ENCODE measurements around the gene FBLN2. TPM values are rescaled to one million over a fixed set of nuclear protein-coding genes. Genes with fewer than 3 reads are reported as not detected.
A peak's percentile ranks its signal among the peaks of the same experiment; 100 is the strongest.

FBLN2 gene
- total and polyA plus RNA-seq, 7 donors: 12.8 to 59.4 (median 24.9) TPM

- Histone ChIP-seq H3K27me3 (ENCODE audit: insufficient read depth in 3 of 3, low read length in 2 of 3) (peaks cover 0 to 21% (median 0%) of the 10 kb centered on the region in 3 donors), H3K4me3 (no peak overlapping the region), H3K9me3 (no peaks in the 10 kb centered on the region), H3K27ac (no peak overlapping the region), H3K4me1 (no peaks in the 10 kb centered on the region), H3K36me3 (ENCODE audit: insufficient read depth in 1 of 2, low read depth in 1 of 2) (no peaks in the 10 kb centered on the region)
- WGBS, 3 donors: 67 to 79% (median 69%) methylated on average over 22 to 26 of the region's 26 CpGs
- no peak for TF ChIP-seq CTCF (IDR thresholded peaks at IDR 0.05)
- DNase-seq (peak in 1 of 2 donors; percentile 26), ATAC-seq (peak in 1 of 4 donors; percentile 6)
- intact Hi-C loops (cut with DNase I): loop anchor here in 1 of 2 donors (5.0 kb wide), 1 partner anchor 77 kb away; no protein-coding TSS in a partner anchor
Observed at GRCh38 chr3:13569641-13570390, 20.9 kb downstream of the FBLN2 start.

GRCh38 chr3:13570391-13571194 lies 21.7 kb downstream of the FBLN2 start:
- intact Hi-C loops (cut with DNase I): loop anchor here in 1 of 2 donors (5.0 kb wide), 1 partner anchor 77 kb away; no protein-coding TSS in a partner anchor
- ATAC-seq: peak; percentile 37 to 67 (median 56)
- H3K27me3 ChIP-seq (ENCODE audit: insufficient read depth in 3 of 3, low read length in 2 of 3): peaks cover 0 to 21% (median 0%) of the 10 kb centered on the region in 3 donors
- WGBS, 3 donors: 48 to 58% (median 50%) methylated on average over 42 to 46 of the region's 46 CpGs
- peak; percentile 29 for TF ChIP-seq CTCF (IDR thresholded peaks at IDR 0.05)
- H3K4me3 ChIP-seq: no peak overlapping the region
- H3K36me3 ChIP-seq (ENCODE audit: insufficient read depth in 1 of 2, low read depth in 1 of 2): no peaks in the 10 kb centered on the region
- no peaks in the 10 kb centered on the region for H3K4me1 ChIP-seq
- peak in 1 of 2 donors; percentile 5 for DNase-seq
- H3K9me3 ChIP-seq: no peaks in the 10 kb centered on the region
- H3K27ac ChIP-seq: no peak overlapping the region

GRCh38 chr3:13571264-13571663 lies 22.3 kb downstream of the FBLN2 start:
- no peak overlapping the region for H3K27ac ChIP-seq
- DNase-seq (peak in 1 of 2 donors; percentile 25), ATAC-seq (no peak)
- H3K9me3 ChIP-seq: no peaks in the 10 kb centered on the region
- WGBS, 3 donors: 61 to 72% (median 67%) methylated on average over 11 of the region's 11 CpGs
- no peaks in the 10 kb centered on the region for H3K4me1 ChIP-seq
- no peak overlapping the region for H3K4me3 ChIP-seq
- H3K27me3 ChIP-seq (ENCODE audit: insufficient read depth in 3 of 3, low read length in 2 of 3): peaks cover 0 to 21% (median 0%) of the 10 kb centered on the region in 3 donors
- intact Hi-C loops (cut with DNase I): loop anchor here in 1 of 2 donors (5.0 kb wide), 1 partner anchor 76 kb away; no protein-coding TSS in a partner anchor
- TF ChIP-seq CTCF (IDR thresholded peaks at IDR 0.05): no peak
- no peaks in the 10 kb centered on the region for H3K36me3 ChIP-seq (ENCODE audit: insufficient read depth in 1 of 2, low read depth in 1 of 2)

- DNase-seq: peak in 1 of 2 donors; percentile 55
- TF ChIP-seq CTCF (IDR thresholded peaks at IDR 0.05): no peak
- Histone ChIP-seq H3K36me3 (ENCODE audit: insufficient read depth in 1 of 2, low read depth in 1 of 2) (no peaks in the 10 kb centered on the region), H3K27ac (no peak overlapping the region), H3K4me1 (no peaks in the 10 kb centered on the region), H3K4me3 (no peak overlapping the region), H3K27me3 (ENCODE audit: insufficient read depth in 3 of 3, low read length in 2 of 3) (peaks cover 0 to 21% (median 0%) of the 10 kb centered on the region in 3 donors), H3K9me3 (no peaks in the 10 kb centered on the region)
- intact Hi-C loops (cut with DNase I): loop anchor here in 1 of 2 donors (5.0 kb wide), 1 partner anchor 75 kb away; no protein-coding TSS in a partner anchor
- 75 to 84% (median 81%) methylated on average over 17 to 18 of the region's 18 CpGs for WGBS, 3 donors
- ATAC-seq: no peak
Observed at GRCh38 chr3:13571831-13572750, 23.2 kb downstream of the FBLN2 start.
